GM23248 (cell line): ENCODE measurements around the gene RIC3. TPM values are rescaled to one million over a fixed set of nuclear protein-coding genes. Genes with fewer than 3 reads are reported as not detected.

ENCODE experiments used
- DNase-seq: peaks from one replicate; pipeline ENCODE4 v3.0.0-alpha.2; 2015
- H2AFZ ChIP-seq: fragments of 200-600 bp; sonication (generic); 2 replicates; pipeline ENCODE4 v1.6.1; 2016; ENCODE audit warnings: antibody characterized with exemption
- H3F3A ChIP-seq: fragments of 200-600 bp; sonication (generic); 2 replicates; pipeline ENCODE4 v1.6.1; 2016; ENCODE audit warnings: mild to moderate bottlenecking, antibody characterized with exemption, mixed run types; ENCODE audit not compliant: insufficient read depth
- H3K27ac ChIP-seq: fragments of 200-600 bp; sonication (generic); 2 replicates; pipeline ENCODE4 v1.5.1; 2016; ENCODE audit warnings: mild to moderate bottlenecking
- H3K27me3 ChIP-seq: fragments of 200-600 bp; sonication (generic); replicated peaks from 2 replicates; pipeline ENCODE4 v1.6.1; 2016; ENCODE audit warnings: mild to moderate bottlenecking; ENCODE audit not compliant: insufficient read depth
- H3K36me3 ChIP-seq: fragments of 200-600 bp; sonication (generic); 2 replicates; pipeline ENCODE4 v1.6.1; 2016; ENCODE audit warnings: low read depth, mild to moderate bottlenecking
- H3K4me1 ChIP-seq: fragments of 200-600 bp; sonication (generic); 2 replicates; pipeline ENCODE4 v1.6.1; 2016; ENCODE audit warnings: mild to moderate bottlenecking; ENCODE audit not compliant: insufficient read depth
- H3K4me2 ChIP-seq: fragments of 200-600 bp; sonication (generic); one replicate; pipeline ENCODE4 v1.6.1; 2016; ENCODE audit warnings: mild to moderate bottlenecking; ENCODE audit not compliant: unreplicated experiment
- H3K4me3 ChIP-seq: fragments of 200-600 bp; sonication (generic); 2 replicates; pipeline ENCODE4 v1.5.1; 2016; ENCODE audit warnings: mild to moderate bottlenecking
- H3K79me2 ChIP-seq: fragments of 200-600 bp; sonication (generic); 2 replicates; pipeline ENCODE4 v1.6.1; 2016; ENCODE audit warnings: mild to moderate bottlenecking; ENCODE audit not compliant: insufficient read depth
- H3K9ac ChIP-seq: fragments of 200-600 bp; sonication (generic); 2 replicates; pipeline ENCODE4 v1.6.1; 2016; ENCODE audit warnings: mild to moderate bottlenecking
- H3K9me2 ChIP-seq: fragments of 200-600 bp; sonication (generic); 2 replicates; pipeline ENCODE4 v1.6.1; 2016; ENCODE audit warnings: mixed run types, mild to moderate bottlenecking, moderate library complexity; ENCODE audit not compliant: insufficient read depth
- H3K9me3 ChIP-seq: fragments of 200-600 bp; sonication (generic); one replicate; pipeline ENCODE4 v1.6.1; 2017; ENCODE audit warnings: low read depth
- H4K20me1 ChIP-seq: fragments of 200-600 bp; sonication (generic); 2 replicates; pipeline ENCODE4 v1.6.0; 2016; ENCODE audit not compliant: insufficient read depth
- EZH2 ChIP-seq: fragments of 200-600 bp; sonication (generic); IDR thresholded peaks from 2 replicates; pipeline ENCODE4 v1.6.1; 2018; ENCODE audit warnings: antibody characterized with exemption, mild to moderate bottlenecking; ENCODE audit not compliant: insufficient read depth, poor library complexity, severe bottlenecking
- EZH2phosphoT487 ChIP-seq: fragments of 200-600 bp; sonication (generic); IDR thresholded peaks from 2 replicates; pipeline ENCODE4 v1.6.1; 2018; ENCODE audit warnings: antibody characterized with exemption, moderate library complexity, mild to moderate bottlenecking, low read depth; ENCODE audit not compliant: insufficient read depth
- WGBS, 2 experiments: methylation state at CpG; one replicate each; pipeline ENCODE4 v1.1.6; 2015 to 2017; ENCODE audit warnings: low lambda C conversion rate in 2 of 2, low coverage in 1 of 2; ENCODE audit errors: missing lambda C conversion rate in 2 of 2; 5-methylcytosine and 5-hydroxymethylcytosine counted together
- in situ Hi-C: fragments of 300-500 bp; cut with MboI; formaldehyde crosslinking; loops from 2 replicates; pipeline ENCODE4 v1.15.0; 2020
- polyA plus RNA-seq: library from polyadenylated mRNA; unstranded; fragments of >200 nt; fragmentation: Nextera tagmentation; extraction: Ambion mirVana; gene quantifications from 2 replicates; pipeline ENCODE4 v1.2.1, GENCODE V29; 2016
- total RNA-seq: library from RNA; depleted of rRNA; stranded (reverse); fragments of >200 nt; shearing (Covaris generic); gene quantifications from 2 replicates; pipeline ENCODE4 v1.2.3, GENCODE V29; 2014; rRNA removed

RIC3 gene
- total and polyA plus RNA-seq, 2 experiments from 2014 or later = 0.06 TPM; not detected in 1

- no peaks in the 10 kb centered on the region for H3K9me3 ChIP-seq
- H3K9ac ChIP-seq = no peak overlapping the region
- no peak overlapping the region for H3K4me3 ChIP-seq
- H3K36me3 ChIP-seq = no peaks in the 10 kb centered on the region
- TF ChIP-seq EZH2 (no peak), EZH2phosphoT487 (no peak)
- no peak overlapping the region for H3K4me2 ChIP-seq
- no peak for DNase-seq
- H3K27me3 ChIP-seq = no peaks in the 10 kb centered on the region
- no peak overlapping the region for H3K27ac ChIP-seq
- H3K4me1 ChIP-seq = peaks cover 35% of the 10 kb centered on the region
- no peaks in the 10 kb centered on the region for H3K9me2 ChIP-seq
- no peaks in the 10 kb centered on the region for H3K79me2 ChIP-seq
- no peak overlapping the region for H2AFZ ChIP-seq
- peaks cover 20% of the 10 kb centered on the region for H3F3A ChIP-seq
- WGBS, 2 experiments = 86 to 92% methylated on average over 8 of the region's 8 CpGs
- H4K20me1 ChIP-seq = no peaks in the 10 kb centered on the region
- in situ Hi-C loops = no loop called here
These were observed 109.8 kb downstream of the RIC3 start for GRCh38 chr11:8059030-8059429.

GRCh38 chr11:8058216-8058615 lies 110.6 kb downstream of the RIC3 start:
- H3K79me2 ChIP-seq = no peaks in the 10 kb centered on the region
- in situ Hi-C loops = no loop called here
- no peak overlapping the region for H3K9ac ChIP-seq
- H3K9me3 ChIP-seq = no peaks in the 10 kb centered on the region
- peaks cover 13% of the 10 kb centered on the region for H3F3A ChIP-seq
- 94 to 98% methylated on average over 9 of the region's 9 CpGs for WGBS, 2 experiments
- TF ChIP-seq EZH2 (no peak), EZH2phosphoT487 (no peak)
- no peak overlapping the region for H2AFZ ChIP-seq
- no peaks in the 10 kb centered on the region for H3K36me3 ChIP-seq
- H3K4me1 ChIP-seq = peaks cover 29% of the 10 kb centered on the region
- H3K27me3 ChIP-seq = no peaks in the 10 kb centered on the region
- H3K4me2 ChIP-seq = no peak overlapping the region
- H3K4me3 ChIP-seq = no peak overlapping the region
- DNase-seq = no peak
- H3K27ac ChIP-seq = no peak overlapping the region
- no peaks in the 10 kb centered on the region for H4K20me1 ChIP-seq
- H3K9me2 ChIP-seq = no peaks in the 10 kb centered on the region

- Histone ChIP-seq H3K27me3 (no peaks in the 10 kb centered on the region), H3K36me3 (no peaks in the 10 kb centered on the region), H2AFZ (peak overlapping the region; percentile 42; the same call in 1 of the 2 replicates), H3K9me3 (no peaks in the 10 kb centered on the region), H4K20me1 (no peaks in the 10 kb centered on the region), H3K4me2 (no peak overlapping the region), H3K4me1 (peaks cover 22% of the 10 kb centered on the region), H3K4me3 (no peak overlapping the region), H3K9me2 (no peaks in the 10 kb centered on the region), H3K79me2 (no peaks in the 10 kb centered on the region), H3K27ac (peak overlapping the region; percentile 63), H3K9ac (peak overlapping the region; percentile 66), H3F3A (peaks cover 5% of the 10 kb centered on the region)
- in situ Hi-C loops = no loop called here
- TF ChIP-seq EZH2phosphoT487 (no peak), EZH2 (no peak)
- WGBS, 2 experiments = 7 to 11% methylated on average over 12 of the region's 12 CpGs
- DNase-seq = peak; percentile 94
These were observed 111.9 kb downstream of the RIC3 start for GRCh38 chr11:8056810-8057463.

Other genes with a start within 250 kb of the RIC3 start
- gene OR10A6, start 237.8 kb downstream of the RIC3 start, total RNA-seq = under 0.01 and 0.11 TPM in 2 replicates
- gene OR10A6, start 237.8 kb downstream of the RIC3 start, polyA plus RNA-seq = 0.06 and 0.39 TPM in 2 replicates
- under 0.01 and 0.65 TPM in 2 replicates for gene OR10A3, start 227.3 kb downstream of the RIC3 start, total RNA-seq
- 0.06 and 0.28 TPM in 2 replicates for gene OR10A3, start 227.3 kb downstream of the RIC3 start, polyA plus RNA-seq
- 19.7 and 36.9 TPM in 2 replicates for gene NLRP10, start 203.6 kb downstream of the RIC3 start, total RNA-seq
- gene NLRP10, start 203.6 kb downstream of the RIC3 start, polyA plus RNA-seq = 13.5 and 17.8 TPM in 2 replicates
- 272 and 359 TPM in 2 replicates for gene EIF3F, start 181.7 kb downstream of the RIC3 start, total RNA-seq
- gene EIF3F, start 181.7 kb downstream of the RIC3 start, polyA plus RNA-seq = 193 and 200 TPM in 2 replicates
- 12.3 and 12.9 TPM in 2 replicates for gene TUB, start 87.8 kb downstream of the RIC3 start, total RNA-seq
- gene TUB, start 87.8 kb downstream of the RIC3 start, polyA plus RNA-seq = 3.3 and 3.8 TPM in 2 replicates
- gene LMO1, start 94.9 kb upstream of the RIC3 start, total RNA-seq = not detected in 2 replicates
- gene LMO1, start 94.9 kb upstream of the RIC3 start, polyA plus RNA-seq = not detected in 2 replicates